K562 (cell line): Measurements from ENCODE around the gene FOXK2. TPM values are rescaled to one million over a fixed set of nuclear protein-coding genes. Genes with fewer than 3 reads are reported as not detected.

Source experiments
- ATAC-seq: fragments of 200-7000 bp; cut with Tn5 transposase; 3 replicates; pipeline ENCODE4 v1.9.1; 2020; ENCODE audit warnings: moderate library complexity
- BruUV-seq: library from RNA; stranded (reverse); fragments of 400-500 nt; replicated peaks from 2 replicates; lab custom pipeline; 2021; lab: Mats Ljungman, UMichigan
- CTCF ChIA-PET: fragments of 300-600 bp; formaldehyde crosslinking; extraction: SDS; loops from one replicate; lab custom pipeline; 2021; ENCODE audit warnings: low intra/inter-chr PET ratio; lab: Yijun Ruan, JAX
- POLR2A ChIA-PET: fragments of 300-600, 350-650 bp; sonication (Branson Sonifier 250); formaldehyde crosslinking; extraction: SDS; loops from one replicate; lab custom pipeline; 2021; ENCODE audit warnings: antibody characterized with exemption, inconsistent platforms; lab: Yijun Ruan, JAX
- DNase-seq, 4 experiments: peaks; one replicate each; pipeline versions ENCODE4 v3.0.0 to v3.0.0-alpha.2; 2011 to 2018; ENCODE audit warnings: low spot score in 3 of 4, mixed read lengths in 3 of 4; ENCODE audit errors: extremely low read depth in 1 of 4
- FAIRE-seq: peaks from 2 replicates; lab custom pipeline; 2011; peaks lifted over from hg19 to GRCh38; lab: Jason Lieb, UNC
- H2AFZ ChIP-seq: 2 replicates; pipeline ENCODE4 v1.6.0; 2011; ENCODE audit warnings: low read depth, low read length, control low read depth, inconsistent platforms
- H3K27ac ChIP-seq: fragments of 200-600 bp; 3 replicates; pipeline ENCODE4 v1.8.0; 2011; ENCODE audit warnings: low read depth, mild to moderate bottlenecking, control low read depth, inconsistent platforms, low read length, moderate library complexity, mixed read lengths; ENCODE audit errors: extremely low read depth
- H3K27me3 ChIP-seq, 2 experiments: fragments of 300-600 bp in 1 of 2; 2 replicates in 1 of 2; 3 replicates in 1 of 2; pipeline versions ENCODE4 v1.6.0 to v1.8.0; 2011; ENCODE audit warnings: inconsistent platforms in 2 of 2, low read length in 2 of 2, mild to moderate bottlenecking in 1 of 2, mixed read lengths in 1 of 2, moderate library complexity in 1 of 2; ENCODE audit not compliant: control insufficient read depth in 2 of 2, insufficient read depth in 2 of 2
- H3K36me3 ChIP-seq: fragments of 300-600 bp; 3 replicates; pipeline ENCODE4 v1.8.0; 2011; ENCODE audit warnings: mild to moderate bottlenecking, low read length, inconsistent platforms; ENCODE audit not compliant: control insufficient read depth, insufficient read depth
- H3K4me1 ChIP-seq, 2 experiments: fragments of 200-600 bp in 1 of 2; replicated peaks in 1 of 2; 2 replicates in 1 of 2; 3 replicates in 1 of 2; pipeline versions ENCODE4 v1.5.1 to v1.8.0; 2011; ENCODE audit warnings: inconsistent platforms in 2 of 2, low read length in 2 of 2, mild to moderate bottlenecking in 1 of 2, mixed read lengths in 1 of 2, moderate library complexity in 1 of 2; ENCODE audit not compliant: control insufficient read depth in 2 of 2, insufficient read depth in 2 of 2
- H3K4me2 ChIP-seq: 2 replicates; pipeline ENCODE4 v1.6.1; 2011; ENCODE audit warnings: low read length, control low read depth, inconsistent platforms, mixed read lengths; ENCODE audit not compliant: insufficient read depth
- H3K4me3 ChIP-seq: fragments of 200-600 bp; sonication (generic), shearing (Covaris generic); 2 replicates; pipeline ENCODE4 v1.5.1; 2016; ENCODE audit warnings: control low read depth, inconsistent platforms
- H3K79me2 ChIP-seq: fragments of 200-600 bp; 3 replicates; pipeline ENCODE4 v1.8.0; 2011; ENCODE audit warnings: low read length, inconsistent platforms; ENCODE audit not compliant: control insufficient read depth, insufficient read depth
- H3K9ac ChIP-seq, 2 experiments: 2 replicates each; pipeline versions ENCODE4 v1.6.0 to v1.6.1; 2011; ENCODE audit warnings: low read depth in 2 of 2, low read length in 2 of 2, control low read depth in 1 of 2, inconsistent platforms in 1 of 2, mild to moderate bottlenecking in 1 of 2, mixed read lengths in 1 of 2; ENCODE audit not compliant: insufficient read depth in 1 of 2
- H3K9me1 ChIP-seq: one replicate; pipeline ENCODE4 v1.6.0; 2011; ENCODE audit warnings: inconsistent platforms, mild to moderate bottlenecking, low read length, moderate library complexity; ENCODE audit not compliant: control insufficient read depth, insufficient read depth
- H3K9me3 ChIP-seq: replicated peaks from 2 replicates; pipeline ENCODE4 v1.5.1; 2011; ENCODE audit warnings: low read depth, low read length, inconsistent platforms; ENCODE audit not compliant: control insufficient read depth, insufficient read depth
- H4K20me1 ChIP-seq: replicated peaks from 2 replicates; pipeline ENCODE4 v1.6.1; 2011; ENCODE audit warnings: low read length, inconsistent platforms, mixed read lengths; ENCODE audit not compliant: control insufficient read depth, insufficient read depth
- BCLAF1 ChIP-seq, 2 experiments: fragments of 450-650 bp in 1 of 2; IDR thresholded peaks; 2 replicates each; pipeline ENCODE4 v1.6.1; 2011 to 2017; ENCODE audit warnings: low read depth in 2 of 2, antibody characterized with exemption in 1 of 2, borderline replicate concordance in 1 of 2, low read length in 1 of 2, mild to moderate bottlenecking in 1 of 2, mixed read lengths in 1 of 2; ENCODE audit not compliant: control insufficient read depth in 1 of 2
- CBFA2T3 ChIP-seq: fragments of 450-650 bp; IDR thresholded peaks from 2 replicates; pipeline ENCODE4 v1.6.1; 2017
- CREM ChIP-seq: IDR thresholded peaks from 2 replicates; pipeline ENCODE4 v1.6.1; 2014; ENCODE audit warnings: antibody characterized with exemption, low read depth
- CTCF ChIP-seq, 3 experiments: IDR thresholded peaks in 2 of 3; conservative IDR thresholded peaks in 1 of 3; 2 replicates each; pipeline ENCODE4 v1.5.1; 2011 to 2012; ENCODE audit warnings: low read length in 3 of 3, mild to moderate bottlenecking in 3 of 3, control low read depth in 2 of 3, improper control_type of control experiment in 1 of 3, inconsistent platforms in 1 of 3, low read depth in 1 of 3, mixed read lengths in 1 of 3, moderate library complexity in 1 of 3; ENCODE audit not compliant: insufficient read depth in 2 of 3
- EP300 ChIP-seq: IDR thresholded peaks from 2 replicates; pipeline ENCODE4 v1.6.1; 2012; ENCODE audit warnings: low read length, improper control_type of control experiment
- GATAD2B ChIP-seq: fragments of 450-650 bp; IDR thresholded peaks from 2 replicates; pipeline ENCODE4 v1.6.1; 2017; ENCODE audit warnings: mild to moderate bottlenecking, borderline replicate concordance
- NCOA6 ChIP-seq: fragments of 450-650 bp; IDR thresholded peaks from 2 replicates; pipeline ENCODE4 v1.6.1; 2017; ENCODE audit warnings: mild to moderate bottlenecking
- NUFIP1 ChIP-seq: fragments of 450-650 bp; IDR thresholded peaks from 2 replicates; pipeline ENCODE4 v1.6.1; 2018; ENCODE audit not compliant: partially characterized antibody
- PHF20 ChIP-seq: fragments of 450-650 bp; IDR thresholded peaks from 2 replicates; pipeline ENCODE4 v1.6.1; 2018; ENCODE audit not compliant: partially characterized antibody
- SRSF7 ChIP-seq: fragments of 200-400 bp; formaldehyde crosslinking; optimal IDR thresholded peaks from 2 replicates; pipeline ENCODE3; 2017; ENCODE audit warnings: mild to moderate bottlenecking, low read depth, low read length
- TOE1 ChIP-seq, 2 experiments: fragments of 450-650 bp in 1 of 2; sonication (generic) in 1 of 2; formaldehyde crosslinking in 1 of 2; IDR thresholded peaks; 2 replicates each; pipeline versions ENCODE4 v1.7.1 to v1.8.0; 2016 to 2022; ENCODE audit warnings: borderline replicate concordance in 2 of 2, mild to moderate bottlenecking in 2 of 2, antibody characterized with exemption in 1 of 2, inconsistent platforms in 1 of 2, low read depth in 1 of 2, missing genetic modification reagents in 1 of 2, moderate library complexity in 1 of 2
- ZBTB7A ChIP-seq: IDR thresholded peaks from 2 replicates; pipeline ENCODE4 v1.6.1; 2011; ENCODE audit warnings: low read depth, mild to moderate bottlenecking, low read length, moderate library complexity, borderline replicate concordance; ENCODE audit not compliant: control insufficient read depth
- ZNF316 ChIP-seq: fragments of 450-650 bp; IDR thresholded peaks from 2 replicates; pipeline ENCODE4 v1.6.1; 2016
- WGBS: fragments of 100-300 bp; shearing (Covaris generic); methylation state at CpG from one replicate; pipeline ENCODE4 v1.1.6; 2016; ENCODE audit warnings: low coverage, mixed read lengths; ENCODE audit not compliant: insufficient coverage; ENCODE audit errors: missing lambda C conversion rate; 5-methylcytosine and 5-hydroxymethylcytosine counted together
- in situ Hi-C: fragments of 300-500 bp; cut with MboI; formaldehyde crosslinking; loops from 4 replicates; pipeline ENCODE4 v1.15.0; 2018; ENCODE audit warnings: inconsistent platforms, mixed read lengths
- intact Hi-C: fragments of 100-400 bp; cut with micrococcal nuclease; formaldehyde crosslinking; loops from 2 replicates; pipeline ENCODE4 v1.14.2; 2022
- polyA plus RNA-seq, 8 experiments: library from polyadenylated mRNA; depleted of rRNA in 4 of 8; stranded (reverse) in 5 of 8; unstranded in 3 of 8; fragments of >200 nt; fragmentation: Nextera tagmentation in 2 of 8; fragmentation: Illumina TruSeq in 1 of 8; extraction: Ambion mirVana in 2 of 8; extraction: Trizol in 1 of 8; gene quantifications; 2 replicates each; pipeline versions ENCODE4 v1.2.1 to v1.2.3, GENCODE V29; 2011 to 2014; ENCODE audit warnings: inconsistent platforms in 1 of 8, missing spikeins in 1 of 8
- total RNA-seq, 7 experiments: library from RNA; depleted of rRNA in 6 of 7; stranded (reverse); fragments of >200 nt in 6 of 7; fragmentation: Illumina TruSeq in 2 of 7; extraction: Trizol in 2 of 7; gene quantifications; 2 replicates each; pipeline versions ENCODE4 v1.2.1 to v1.2.3, GENCODE V29; 2011 to 2021; ENCODE audit warnings: low replicate concordance in 1 of 7

The FOXK2 gene
- total and polyA plus RNA-seq, 9 of the 15 experiments (the other 6 are each of a cell fraction or from before 2014, with no cell fraction given): 3.0 to 86.0 (median 44.1) TPM

- TF ChIP-seq TOE1 (IDR thresholded peaks at IDR 0.05; ENCODE audit: borderline replicate concordance) (no peak), TOE1 (CRISPR knock-in tag; IDR thresholded peaks at IDR 0.05; ENCODE audit: borderline replicate concordance, low read depth) (peak; percentile 70; the same call in 1 of the 2 replicates), BCLAF1 (IDR thresholded peaks at IDR 0.05; ENCODE audit: borderline replicate concordance in 1 of 2, control insufficient read depth in 1 of 2, low read depth in 2 of 2, low read length in 1 of 2) (no peak; a peak in 1 of 4 replicates)
These were observed 128.7 kb downstream of the FOXK2 start, which contains the start of gene WDR45B (continued) for GRCh38 chr17:82648165-82648668.

- intact Hi-C loops: no loop called here
- no peaks in the 10 kb centered on the region for H3K9me3 ChIP-seq
- H3K4me1 ChIP-seq: peaks cover 11 to 44% of the 10 kb centered on the region in 2 experiments; a peak in 4 of 5 replicates
- H2AFZ ChIP-seq: peak overlapping the region; percentile 80
- peaks cover 44% of the 10 kb centered on the region for H3K79me2 ChIP-seq
- peak overlapping the region; percentile 70 for H3K4me2 ChIP-seq
- in situ Hi-C loops: no loop called here
- peaks cover 8% of the 10 kb centered on the region for H3K9me1 ChIP-seq
- H3K27me3 ChIP-seq: no peaks in the 10 kb centered on the region
- ChIA-PET CTCF (no interaction called here), POLR2A (interaction anchor here (0.5 kb wide), 1 partner anchor 495 kb away, joined by 3 read pairs; no protein-coding TSS in a partner anchor)
- peak; percentile 48 to 89 (median 84) for DNase-seq
- BruUV-seq: no TSS peak
- ATAC-seq: no peak
- H3K4me3 ChIP-seq: peak overlapping the region; percentile 29
- WGBS: 46% methylated on average over 2 of the region's 37 CpGs
- no peak for FAIRE-seq
- peaks cover 18% of the 10 kb centered on the region for H4K20me1 ChIP-seq
- H3K9ac ChIP-seq: peak overlapping the region in 1 of 2 experiments; percentile 80; a peak in 2 of 4 replicates
- H3K36me3 ChIP-seq: peaks cover 20% of the 10 kb centered on the region
- peak overlapping the region; percentile 55; the same call in 2 of the 3 replicates for H3K27ac ChIP-seq
- TF ChIP-seq GATAD2B (no peak), CREM (no peak), ZBTB7A (0 out of 2 replicates have a peak, but pooled peaks have one; percentile 45), SRSF7 (no peak), CBFA2T3 (no peak), ZNF316 (no peak), CTCF (IDR thresholded peaks at IDR 0.05 in 2 of 3, conservative IDR thresholded peaks at IDR 0.05 in 1 of 3; ENCODE audit: insufficient read depth in 2 of 3, low read depth in 1 of 3, low read length in 3 of 3) (no peak), PHF20 (no peak), NUFIP1 (no peak), EP300 (no peak), NCOA6 (no peak)
These were observed 129.3 kb downstream of the FOXK2 start for GRCh38 chr17:82648742-82649331.
